Psoas muscle (tissue), 8 donors: ENCODE data around the gene EBLN1. TPM values are rescaled to one million over a fixed set of nuclear protein-coding genes. Genes with fewer than 3 reads are reported as not detected.
A peak's percentile ranks its signal among the peaks of the same experiment; 100 is the strongest.

Experiments
- ATAC-seq, 4 donors: fragments of 200-7000 bp; cut with Tn5 transposase; one replicate each; pipeline ENCODE4 v1.9.1; 2020; ENCODE audit warnings: moderate library complexity in 3 of 4, mild to moderate bottlenecking in 2 of 4
- DNase-seq, 2 donors: peaks; one replicate each; pipeline ENCODE4 v3.0.0-alpha.2; 2020
- H3K27ac ChIP-seq: fragments of 200-600 bp; one replicate; pipeline ENCODE4 v1.8.0; 2022
- H3K27me3 ChIP-seq, 3 donors: fragments of 200-600 bp in 1 of 3; one replicate each; pipeline versions ENCODE4 v1.6.1 to v1.8.0; 2013 to 2022; ENCODE audit warnings: low read length in 2 of 3, mild to moderate bottlenecking in 2 of 3, moderate library complexity in 1 of 3; ENCODE audit not compliant: insufficient read depth in 3 of 3
- H3K36me3 ChIP-seq, 2 donors: fragments of 200-600 bp in 1 of 2; one replicate each; pipeline versions ENCODE4 v1.6.1 to v1.8.0; 2013 to 2022; ENCODE audit warnings: low read depth in 1 of 2, mild to moderate bottlenecking in 1 of 2, moderate library complexity in 1 of 2; ENCODE audit not compliant: insufficient read depth in 1 of 2
- H3K4me1 ChIP-seq: fragments of 200-600 bp; one replicate; pipeline ENCODE4 v1.8.0; 2022
- H3K4me3 ChIP-seq: fragments of 200-600 bp; one replicate; pipeline ENCODE4 v1.8.0; 2022; ENCODE audit warnings: mild to moderate bottlenecking
- H3K9me3 ChIP-seq: fragments of 200-600 bp; one replicate; pipeline ENCODE4 v1.8.0; 2022
- CTCF ChIP-seq: fragments of 200-600 bp; IDR thresholded peaks from one replicate; pipeline ENCODE4 v1.8.0; 2022; ENCODE audit warnings: antibody characterized with exemption
- WGBS, 3 donors: extraction: QIAGEN DNeasy Blood & Tissue Kit; methylation state at CpG; one replicate each; pipeline versions ENCODE4 v1.1.6 to v1.1.7; 2013; 5-methylcytosine and 5-hydroxymethylcytosine counted together
- intact Hi-C, 2 donors: fragments of 100-400 bp; cut with DNase I; formaldehyde crosslinking; loops; one replicate each; pipeline versions ENCODE4 v1.11.0 to v1.14.2; 2022
- polyA plus RNA-seq, 3 donors: library from polyadenylated mRNA; stranded (reverse); fragments of 200-250 nt; gene quantifications; one replicate each; pipeline ENCODE4 v1.2.3, GENCODE V29; 2013
- total RNA-seq, 4 donors: library from RNA; stranded (reverse); fragmentation: NEBNext Ultra II Directional in 2 of 4; extraction: Animal tissue kit (Norgen Biotek cat#: 25700) in 2 of 4; gene quantifications; one replicate each; pipeline versions ENCODE4 v1.2.1 to v1.2.4, GENCODE V29; 2021 to 2023
- donor health status: healthy with polysubstance abuse.
- donor health status: DM: no; HTN: no; CAD: no; lungs with moderate emphysema.
- donor health status: Bipolar disorder and iron deficiency.
- donor health status: healthy.
- donor health status: DM: yes; HTN: yes; CAD: no.
- donor health status: DM: no; HTN: no; CAD: no.
- donor health status: DM: no; HTN: no; CAD: no.
- donor health status: DM: yes; HTN: yes; CAD: no.

Gene EBLN1
- total and polyA plus RNA-seq, 7 donors, result not detected

GRCh38 chr10:22251751-22252223 is 34.0 kb upstream of the EBLN1 start:
- 0 to 1% (median 0%) methylated on average over 28 of the region's 28 CpGs for WGBS, 3 donors
- peaks cover 4% of the 10 kb centered on the region for H3K4me1 ChIP-seq
- peak; percentile 63 to 79 for DNase-seq
- peak overlapping the region; percentile 94 for H3K4me3 ChIP-seq
- peak overlapping the region; percentile 87 for H3K27ac ChIP-seq
- no peaks in the 10 kb centered on the region for H3K36me3 ChIP-seq
- intact Hi-C loops, result loop anchor here (2.0 to 10.0 kb wide), 5 partner anchors 66 to 303 kb away; partner anchors contain the start of genes BMI1 (in 1 of the 2) and COMMD3 (in 1 of the 2)
- H3K9me3 ChIP-seq, result peaks cover 3% of the 10 kb centered on the region
- H3K27me3 ChIP-seq, result no peaks in the 10 kb centered on the region
- TF ChIP-seq CTCF, result no peak
- peak; percentile 65 to 81 (median 68) for ATAC-seq

- DNase-seq (no peak), ATAC-seq (no peak)
- H3K27me3 ChIP-seq, result no peaks in the 10 kb centered on the region
- 14 to 32% (median 18%) methylated on average over 13 of the region's 13 CpGs for WGBS, 3 donors
- intact Hi-C loops, result loop anchor here (5.0 to 10.0 kb wide), 4 partner anchors 66 to 304 kb away; partner anchors contain the start of gene COMMD3 (in 1 of the 2)
- no peak for TF ChIP-seq CTCF
- peaks cover 4% of the 10 kb centered on the region for H3K4me1 ChIP-seq
- no peaks in the 10 kb centered on the region for H3K36me3 ChIP-seq
- H3K4me3 ChIP-seq, result peak overlapping the region; percentile 94
- peaks cover 3% of the 10 kb centered on the region for H3K9me3 ChIP-seq
- H3K27ac ChIP-seq, result peak overlapping the region; percentile 87
Measured at GRCh38 chr10:22250897-22251660, 33.3 kb upstream of the EBLN1 start.

- Histone ChIP-seq H3K36me3 (no peaks in the 10 kb centered on the region), H3K9me3 (no peaks in the 10 kb centered on the region), H3K4me3 (no peak overlapping the region), H3K27me3 (no peaks in the 10 kb centered on the region), H3K27ac (no peak overlapping the region), H3K4me1 (peaks cover 4% of the 10 kb centered on the region)
- intact Hi-C loops, result loop anchor here in 1 of 2 donors (10.0 kb wide), 1 partner anchor 743 kb away; no protein-coding TSS in a partner anchor
- DNase-seq (no peak), ATAC-seq (no peak)
- TF ChIP-seq CTCF, result no peak
- 81 to 85% (median 85%) methylated on average over 2 of the region's 2 CpGs for WGBS, 3 donors
Measured at GRCh38 chr10:22247636-22248035, 29.8 kb upstream of the EBLN1 start.

- 85 to 87% (median 86%) methylated on average over 3 of the region's 3 CpGs for WGBS, 3 donors
- no peaks in the 10 kb centered on the region for H3K36me3 ChIP-seq
- H3K27me3 ChIP-seq, result no peaks in the 10 kb centered on the region
- H3K27ac ChIP-seq, result no peak overlapping the region
- H3K9me3 ChIP-seq, result no peaks in the 10 kb centered on the region
- no peak for TF ChIP-seq CTCF
- ATAC-seq (no peak), DNase-seq (no peak)
- no peak overlapping the region for H3K4me3 ChIP-seq
- intact Hi-C loops, result loop anchor here in 1 of 2 donors (10.0 kb wide), 1 partner anchor 742 kb away; no protein-coding TSS in a partner anchor
- H3K4me1 ChIP-seq, result peaks cover 4% of the 10 kb centered on the region
Measured at GRCh38 chr10:22246680-22247391, 29.0 kb upstream of the EBLN1 start.
